ENCODE measurements around the gene SH2D3C.

DNA sequence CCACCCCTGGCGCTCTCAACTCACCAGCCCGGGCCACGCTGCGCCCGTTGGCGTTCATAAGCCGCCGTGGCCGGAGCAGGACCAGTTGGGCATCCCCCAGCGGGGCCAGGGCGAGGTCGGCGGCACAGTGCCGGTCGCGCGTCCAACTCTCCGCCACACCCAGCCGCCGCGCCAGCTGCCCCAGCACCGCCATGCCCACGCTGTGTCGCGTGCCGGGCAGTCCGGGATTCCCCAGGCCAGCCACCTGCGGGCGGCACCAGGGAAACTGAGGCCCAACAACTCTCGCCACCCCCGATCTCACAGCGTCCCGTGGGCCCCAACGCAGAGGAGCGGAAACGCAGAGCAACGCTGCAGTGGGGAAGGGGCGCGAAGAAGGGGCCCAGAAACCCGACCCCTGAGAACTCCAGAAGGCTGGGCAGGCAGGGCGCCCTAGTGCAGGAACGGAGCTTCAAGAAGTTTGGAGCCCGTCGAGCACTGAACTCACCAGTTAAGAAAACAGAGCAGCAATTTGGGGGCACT, 63.5 kb downstream of the SH2D3C start:
- TF ChIP-seq, protein P1, sequence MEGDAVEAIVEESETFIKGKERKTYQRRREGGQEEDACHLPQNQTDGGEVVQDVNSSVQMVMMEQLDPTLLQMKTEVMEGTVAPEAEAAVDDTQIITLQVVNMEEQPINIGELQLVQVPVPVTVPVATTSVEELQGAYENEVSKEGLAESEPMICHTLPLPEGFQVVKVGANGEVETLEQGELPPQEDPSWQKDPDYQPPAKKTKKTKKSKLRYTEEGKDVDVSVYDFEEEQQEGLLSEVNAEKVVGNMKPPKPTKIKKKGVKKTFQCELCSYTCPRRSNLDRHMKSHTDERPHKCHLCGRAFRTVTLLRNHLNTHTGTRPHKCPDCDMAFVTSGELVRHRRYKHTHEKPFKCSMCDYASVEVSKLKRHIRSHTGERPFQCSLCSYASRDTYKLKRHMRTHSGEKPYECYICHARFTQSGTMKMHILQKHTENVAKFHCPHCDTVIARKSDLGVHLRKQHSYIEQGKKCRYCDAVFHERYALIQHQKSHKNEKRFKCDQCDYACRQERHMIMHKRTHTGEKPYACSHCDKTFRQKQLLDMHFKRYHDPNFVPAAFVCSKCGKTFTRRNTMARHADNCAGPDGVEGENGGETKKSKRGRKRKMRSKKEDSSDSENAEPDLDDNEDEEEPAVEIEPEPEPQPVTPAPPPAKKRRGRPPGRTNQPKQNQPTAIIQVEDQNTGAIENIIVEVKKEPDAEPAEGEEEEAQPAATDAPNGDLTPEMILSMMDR (IDR thresholded peaks at IDR 0.05) = no peak
- TF ChIP-seq POLR2A (IDR thresholded peaks at IDR 0.05) = no peak
